HG03575 (cell line): ENCODE data around the gene VASN.
"Not testable (repeated sequence)": the region's sequence is repeated elsewhere in the genome, so short reads cannot be mapped to it uniquely, and the experiment has no call there.

Experiments
- ATAC-seq: cut with Tn5 transposase; IDR thresholded peaks from one replicate; pipeline ENCODE4 v1.9.1; 2021; ENCODE audit not compliant: unreplicated experiment, insufficient number of reproducible peaks, low FRiP score; ENCODE audit errors: extremely low read depth

The VASN gene

GRCh38 chr16:4336701-4337539 is 34.7 kb upstream of the VASN start:
- ATAC-seq, result no peak

- ATAC-seq, result no peak
These were observed 34.0 kb upstream of the VASN start for GRCh38 chr16:4337540-4338088.

- ATAC-seq, result no peak
These were observed 33.5 kb upstream of the VASN start for GRCh38 chr16:4338125-4338582.

GRCh38 chr16:4338712-4339299 is 32.8 kb upstream of the VASN start:
- ATAC-seq, result no peak

GRCh38 chr16:4339455-4339854 is 32.2 kb upstream of the VASN start:
- ATAC-seq, result no peak

- no peak for ATAC-seq
These were observed 31.7 kb upstream of the VASN start for GRCh38 chr16:4339909-4340308.

GRCh38 chr16:4340443-4340842 is 31.2 kb upstream of the VASN start:
- ATAC-seq, result no peak

- no peak for ATAC-seq
These were observed 30.4 kb upstream of the VASN start for GRCh38 chr16:4341250-4341649.

- no peak for ATAC-seq
These were observed 28.5 kb upstream of the VASN start for GRCh38 chr16:4342866-4343744.

GRCh38 chr16:4344300-4344982 is 27.2 kb upstream of the VASN start:
- ATAC-seq, result not testable (repeated sequence)

GRCh38 chr16:4344983-4345835 is 26.4 kb upstream of the VASN start:
- ATAC-seq, result no peak

- ATAC-seq, result no peak
These were observed 25.5 kb upstream of the VASN start for GRCh38 chr16:4345836-4346781.

- ATAC-seq, result no peak
These were observed 24.6 kb upstream of the VASN start for GRCh38 chr16:4347010-4347409.

- ATAC-seq, result no peak
These were observed 23.7 kb upstream of the VASN start for GRCh38 chr16:4347765-4348509.

- ATAC-seq, result no peak
These were observed 22.3 kb upstream of the VASN start for GRCh38 chr16:4349332-4349731.

- no peak for ATAC-seq
These were observed 21.3 kb upstream of the VASN start for GRCh38 chr16:4350365-4350786.
